ENCODE measurements around the gene DECR2.
"Not testable (repeated sequence)": the region's sequence is repeated elsewhere in the genome, so short reads cannot be mapped to it uniquely, and the experiment has no call there.

The DECR2 gene

GRCh38 chr16:401468-402348 lies at the start of gene DECR2:
Gene DECR2 (plus strand): TSS chr16:401885. CDS start chr16:401964, 79 bp downstream.
- in situ Hi-C loops (cut with MboI; ENCODE audit: low sequenced_read_pairs) = no loop called here

- in situ Hi-C loops (cut with MboI; ENCODE audit: low sequenced_read_pairs) = no loop called here
Observed at GRCh38 chr16:352547-353403, 48.9 kb upstream of the DECR2 start, which contains the start of gene AXIN1. Gene AXIN1 (minus strand): TSS chr16:352723. CDS start chr16:347025, 5,698 bp downstream.

GRCh38 chr16:353404-354290 lies 48.0 kb upstream of the DECR2 start:
- in situ Hi-C loops (cut with MboI; ENCODE audit: low sequenced_read_pairs) = no loop called here

- in situ Hi-C loops (cut with MboI; ENCODE audit: low sequenced_read_pairs) = no loop called here
Observed at GRCh38 chr16:354291-354881, 47.3 kb upstream of the DECR2 start.

GRCh38 chr16:354971-355461 lies 46.7 kb upstream of the DECR2 start:
- in situ Hi-C loops (cut with MboI; ENCODE audit: low sequenced_read_pairs) = no loop called here

GRCh38 chr16:356741-357140 lies 44.9 kb upstream of the DECR2 start:
- in situ Hi-C loops (cut with MboI; ENCODE audit: low sequenced_read_pairs) = no loop called here

GRCh38 chr16:359067-359763 lies 42.5 kb upstream of the DECR2 start:
- in situ Hi-C loops (cut with MboI; ENCODE audit: low sequenced_read_pairs) = no loop called here

- in situ Hi-C loops (cut with MboI; ENCODE audit: low sequenced_read_pairs) = no loop called here
Observed at GRCh38 chr16:359871-360697, 41.6 kb upstream of the DECR2 start.

GRCh38 chr16:360698-361336 lies 40.9 kb upstream of the DECR2 start:
- in situ Hi-C loops (cut with MboI; ENCODE audit: low sequenced_read_pairs) = no loop called here

- in situ Hi-C loops (cut with MboI; ENCODE audit: low sequenced_read_pairs) = no loop called here
Observed at GRCh38 chr16:361341-361871, 40.3 kb upstream of the DECR2 start.

GRCh38 chr16:361872-362701 lies 39.6 kb upstream of the DECR2 start:
- in situ Hi-C loops (cut with MboI; ENCODE audit: low sequenced_read_pairs) = no loop called here

GRCh38 chr16:362702-362999 lies 39.0 kb upstream of the DECR2 start:
- in situ Hi-C loops (cut with MboI; ENCODE audit: low sequenced_read_pairs) = not testable (repeated sequence)

- in situ Hi-C loops (cut with MboI; ENCODE audit: low sequenced_read_pairs) = no loop called here
Observed at GRCh38 chr16:363110-363765, 38.4 kb upstream of the DECR2 start.

GRCh38 chr16:363766-364490 lies 37.8 kb upstream of the DECR2 start:
- in situ Hi-C loops (cut with MboI; ENCODE audit: low sequenced_read_pairs) = no loop called here

GRCh38 chr16:364595-365491 lies 36.8 kb upstream of the DECR2 start:
- in situ Hi-C loops (cut with MboI; ENCODE audit: low sequenced_read_pairs) = no loop called here

All from hTERT RPE-1 (cell line).